Heart left ventricle (tissue), 13 donors: ENCODE results near the gene ARHGAP24.

Experiments
- POLR2A ChIP-seq, 2 donors: fragments of 450-650 bp; IDR thresholded peaks; one replicate each; pipeline ENCODE4 v1.6.1; 2017; ENCODE audit warnings: antibody characterized with exemption in 2 of 2, mild to moderate bottlenecking in 2 of 2, moderate library complexity in 2 of 2
- TF ChIP-seq, protein P1 (sequence below), 12 donors: fragments of 200-600 bp; sonication (generic) in 4 of 12; IDR thresholded peaks; one replicate each; pipeline versions ENCODE4 v1.5.0 to v1.8.0; 2018 to 2022; ENCODE audit warnings: antibody characterized with exemption in 12 of 12, mild to moderate bottlenecking in 5 of 12
- donor health status: ischemic (EF 13 %, LVEDD 7.1; RV severe dilation, severe dysfunction).
- donor health status: DM: no; HTN: yes; CAD: no.
- donor health status: DM: no; HTN: no; CAD: no.
- donor health status: ischemic (EF 25% LVEDD 6.9; RV normal size, moderate dysfunction).
- donor health status: ischemic (EF 25% LVEDD 5.7; RV mildly dilated, moderate dysfunction).
- donor health status: ischemic (EF 35%, LVEDD 5.7; RV mildly dilated, moderate dysfunction).
- donor health status: nonischemic (EF 11% LVEDD 7.7; RV severe dilation, severe dysfunction).
- donor health status: DM: yes; HTN: yes; CAD: no.
- donor health status: PGD.
- donor health status: ischemic (EF 29% LVEDD 5.4; RV normal size, mild dysfunction).
- donor health status: nonischemic (EF 23%, LVEDD 6.1; RV moderate dilation, normal function).

DNA sequence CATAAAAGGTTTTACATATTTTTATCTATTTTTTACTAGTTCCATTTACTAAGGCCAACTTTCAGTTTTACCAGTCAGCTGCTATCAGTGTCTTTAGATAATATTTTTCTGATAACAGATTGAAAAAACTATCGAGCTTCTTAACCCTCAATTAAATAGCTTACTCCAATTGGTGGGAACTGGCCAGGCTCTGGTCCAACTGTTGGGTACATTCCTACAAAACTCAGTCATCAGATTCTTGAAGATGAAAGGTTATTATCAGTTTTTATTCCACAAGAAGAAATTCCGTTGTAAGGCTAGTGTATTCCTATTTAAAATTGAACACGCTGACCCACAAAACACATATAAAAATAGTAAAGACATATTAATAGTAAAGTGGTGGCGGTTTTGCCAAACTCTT lies 538.7 kb downstream of the ARHGAP24 start:
- TF ChIP-seq, protein P1, sequence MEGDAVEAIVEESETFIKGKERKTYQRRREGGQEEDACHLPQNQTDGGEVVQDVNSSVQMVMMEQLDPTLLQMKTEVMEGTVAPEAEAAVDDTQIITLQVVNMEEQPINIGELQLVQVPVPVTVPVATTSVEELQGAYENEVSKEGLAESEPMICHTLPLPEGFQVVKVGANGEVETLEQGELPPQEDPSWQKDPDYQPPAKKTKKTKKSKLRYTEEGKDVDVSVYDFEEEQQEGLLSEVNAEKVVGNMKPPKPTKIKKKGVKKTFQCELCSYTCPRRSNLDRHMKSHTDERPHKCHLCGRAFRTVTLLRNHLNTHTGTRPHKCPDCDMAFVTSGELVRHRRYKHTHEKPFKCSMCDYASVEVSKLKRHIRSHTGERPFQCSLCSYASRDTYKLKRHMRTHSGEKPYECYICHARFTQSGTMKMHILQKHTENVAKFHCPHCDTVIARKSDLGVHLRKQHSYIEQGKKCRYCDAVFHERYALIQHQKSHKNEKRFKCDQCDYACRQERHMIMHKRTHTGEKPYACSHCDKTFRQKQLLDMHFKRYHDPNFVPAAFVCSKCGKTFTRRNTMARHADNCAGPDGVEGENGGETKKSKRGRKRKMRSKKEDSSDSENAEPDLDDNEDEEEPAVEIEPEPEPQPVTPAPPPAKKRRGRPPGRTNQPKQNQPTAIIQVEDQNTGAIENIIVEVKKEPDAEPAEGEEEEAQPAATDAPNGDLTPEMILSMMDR (IDR thresholded peaks at IDR 0.05): no peak
- TF ChIP-seq POLR2A (IDR thresholded peaks at IDR 0.05): no peak
